Astrocyte of the cerebellum (primary cell): Measurements from ENCODE around the gene ZNF726.

Source experiments
- DNase-seq: peaks from one replicate; pipeline ENCODE4 v3.0.0-alpha.2; 2011; ENCODE audit warnings: low read depth
- H3K4me3 ChIP-seq: 2 replicates; pipeline ENCODE4 v1.5.1; 2011; ENCODE audit warnings: mild to moderate bottlenecking, low read depth, low read length, moderate library complexity
- CTCF ChIP-seq: IDR thresholded peaks from 2 replicates; pipeline ENCODE4 v1.5.1; 2012; ENCODE audit warnings: low read length, low read depth, moderate library complexity, mild to moderate bottlenecking; ENCODE audit errors: missing control alignments
- in situ Hi-C: cut with HindIII; loops from 2 replicates; pipeline ENCODE4 v1.10.0; 2017; ENCODE audit warnings: low sequenced_read_pairs

Gene ZNF726

DNA sequence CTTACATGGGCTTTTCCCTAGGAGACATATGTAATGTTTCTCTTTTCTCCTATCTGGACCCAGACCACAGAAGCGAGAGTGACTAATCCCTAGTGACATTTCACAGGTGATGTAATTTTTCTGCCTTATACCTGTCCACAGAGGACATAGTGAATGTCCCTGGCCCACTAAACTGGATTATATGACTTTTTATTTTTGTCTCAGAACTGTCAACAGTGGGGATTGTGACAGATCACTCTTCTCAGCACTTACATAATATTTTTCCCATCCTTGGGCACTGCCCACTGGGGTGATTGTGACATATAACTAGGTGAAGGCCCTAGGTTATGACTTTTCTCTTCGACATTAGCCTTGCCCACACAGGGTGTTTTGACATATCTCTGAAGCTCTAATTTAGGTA, 7.9 kb upstream of the ZNF726 start:
- in situ Hi-C loops = no loop called here
- no peak overlapping the region for H3K4me3 ChIP-seq
- TF ChIP-seq CTCF = no peak
- no peak for DNase-seq

- no peak overlapping the region for H3K4me3 ChIP-seq
- no peak for DNase-seq
- TF ChIP-seq CTCF = no peak
- in situ Hi-C loops = no loop called here
Observed at GRCh38 chr19:23908165-23908564, 6.5 kb upstream of the ZNF726 start.

- in situ Hi-C loops = no loop called here
- no peak for TF ChIP-seq CTCF
- DNase-seq = no peak
- H3K4me3 ChIP-seq = no peak overlapping the region
Observed at GRCh38 chr19:23909222-23909621, 5.5 kb upstream of the ZNF726 start.

DNA sequence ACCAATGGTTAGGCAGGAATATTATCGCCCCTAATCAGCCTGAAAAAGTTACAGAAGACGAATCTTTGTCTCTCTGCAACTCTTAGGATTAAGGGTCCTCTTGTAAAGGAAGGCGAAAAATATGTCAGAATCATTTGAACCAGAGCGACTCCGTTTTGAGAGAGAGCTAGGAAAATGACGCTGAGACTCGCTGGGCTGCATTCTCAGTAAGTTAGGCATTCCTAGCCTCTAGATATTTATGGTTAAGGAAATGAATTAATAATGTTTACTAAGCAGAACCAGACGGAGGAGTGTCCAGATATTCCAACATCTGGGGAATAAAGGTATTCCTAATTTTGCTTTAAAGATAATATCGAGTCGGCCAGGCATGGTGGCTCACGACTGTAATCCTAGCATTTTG, 755 bp upstream of the ZNF726 start:
- in situ Hi-C loops = no loop called here
- no peak for DNase-seq
- TF ChIP-seq CTCF = no peak
- no peak overlapping the region for H3K4me3 ChIP-seq

DNA sequence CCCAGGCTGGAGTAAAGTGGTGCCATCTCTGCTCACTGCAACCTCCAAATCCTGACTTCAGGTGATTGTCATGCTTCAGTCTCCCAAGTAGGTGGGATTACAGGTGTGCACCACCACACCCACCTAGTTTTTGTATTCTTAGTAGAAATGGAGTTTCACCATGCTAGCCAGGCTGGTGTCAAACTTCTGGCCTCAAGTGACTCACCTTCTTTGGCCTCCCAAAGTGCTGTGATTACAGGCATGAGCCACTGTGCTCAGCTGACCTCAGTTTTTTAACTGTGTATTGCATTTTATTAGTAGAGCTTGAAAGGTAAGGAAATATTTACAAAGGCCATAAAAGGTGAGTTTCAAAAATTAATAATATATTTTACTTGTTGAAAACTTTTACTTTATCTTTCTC, 2.3 kb downstream of the ZNF726 start:
- TF ChIP-seq CTCF = no peak
- no peak overlapping the region for H3K4me3 ChIP-seq
- in situ Hi-C loops = loop anchor here (5.0 kb wide), 1 partner anchor 45 kb away; no protein-coding TSS in a partner anchor
- DNase-seq = no peak

DNA sequence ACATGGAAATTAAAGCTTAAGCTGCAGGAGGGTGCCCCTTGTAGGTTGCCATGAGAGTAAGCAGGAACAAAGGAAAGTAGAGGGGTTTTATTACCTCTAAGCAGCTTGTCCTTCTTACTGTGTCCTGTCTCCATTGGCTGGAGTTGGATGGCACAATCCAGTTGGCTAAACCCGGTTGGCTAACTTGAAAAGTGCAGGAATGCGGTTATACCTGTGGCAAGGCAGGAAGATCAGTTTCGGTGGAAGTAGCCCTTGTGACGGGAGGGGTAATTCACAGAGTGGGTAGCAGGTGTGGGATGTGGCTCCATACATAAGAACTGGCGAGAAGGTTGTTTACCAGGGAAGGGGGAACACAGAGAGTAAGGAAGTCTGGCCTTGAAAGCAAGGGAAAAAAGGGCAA, 3.2 kb downstream of the ZNF726 start:
- no peak for DNase-seq
- no peak for TF ChIP-seq CTCF
- in situ Hi-C loops = loop anchor here (5.0 kb wide), 1 partner anchor 46 kb away; no protein-coding TSS in a partner anchor
- H3K4me3 ChIP-seq = no peak overlapping the region

DNA sequence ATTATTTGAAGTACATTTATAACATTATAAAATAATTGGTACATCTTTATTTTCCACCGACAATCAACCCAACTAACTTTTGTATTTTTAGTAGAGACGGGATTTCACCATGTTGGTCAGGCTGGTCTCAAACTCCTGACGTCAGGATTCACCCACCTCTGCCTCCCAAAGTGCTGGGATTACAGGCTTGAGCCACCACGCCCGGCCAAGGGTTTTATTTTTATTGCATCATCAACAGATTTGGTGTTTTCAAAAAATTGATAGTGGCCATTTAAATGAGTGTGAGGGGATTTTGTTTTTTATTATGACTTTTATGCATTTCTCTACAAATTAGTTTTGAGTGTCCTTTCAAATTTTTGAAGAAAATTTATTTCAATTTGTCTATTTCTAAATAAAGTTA, 10.6 kb downstream of the ZNF726 start:
- DNase-seq = no peak
- in situ Hi-C loops = no loop called here
- no peak for TF ChIP-seq CTCF
- H3K4me3 ChIP-seq = no peak overlapping the region
